ENCODE measurements around the gene ECM1. TPM values are rescaled to one million over a fixed set of nuclear protein-coding genes. Genes with fewer than 3 reads are reported as not detected.

Gene ECM1
- total RNA-seq, 6 donors from 2014 or later = 2.2 to 21.1 (median 14.4) TPM

DNA sequence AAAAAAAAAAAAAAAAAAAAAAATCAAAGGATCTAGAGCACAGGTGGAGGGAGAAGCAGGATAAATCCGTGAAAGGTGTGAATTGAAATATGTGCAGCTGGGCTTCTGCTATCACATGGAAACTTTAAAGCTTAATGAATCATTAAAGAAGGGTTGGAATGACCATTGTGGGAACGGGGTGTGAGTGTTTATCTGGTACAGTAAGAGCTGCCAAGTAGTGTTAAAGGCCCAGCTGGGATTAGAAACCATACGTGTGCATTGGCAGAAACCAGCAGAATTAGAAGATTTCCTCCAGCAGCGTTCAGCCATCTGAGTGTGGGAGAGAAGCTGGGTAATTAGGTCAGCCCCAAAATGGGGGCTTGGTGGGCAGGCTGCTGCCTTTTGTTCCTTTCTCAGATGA is 21.1 kb downstream of the ECM1 start:
- 26 to 32% methylated on average over 4 of the region's 4 CpGs for WGBS, 2 donors
- peaks cover 0 to 9% (median 1%) of the 10 kb centered on the region in 4 donors for H3K4me1 ChIP-seq
- ATAC-seq (ENCODE audit: low FRiP score in 2 of 2) (peak in 1 of 2 donors; percentile 25), DNase-seq (no peak)
- H3K9me3 ChIP-seq = no peaks in the 10 kb centered on the region
- no peak for TF ChIP-seq POLR2AphosphoS5 (IDR thresholded peaks at IDR 0.05)
- TF ChIP-seq, protein P1, sequence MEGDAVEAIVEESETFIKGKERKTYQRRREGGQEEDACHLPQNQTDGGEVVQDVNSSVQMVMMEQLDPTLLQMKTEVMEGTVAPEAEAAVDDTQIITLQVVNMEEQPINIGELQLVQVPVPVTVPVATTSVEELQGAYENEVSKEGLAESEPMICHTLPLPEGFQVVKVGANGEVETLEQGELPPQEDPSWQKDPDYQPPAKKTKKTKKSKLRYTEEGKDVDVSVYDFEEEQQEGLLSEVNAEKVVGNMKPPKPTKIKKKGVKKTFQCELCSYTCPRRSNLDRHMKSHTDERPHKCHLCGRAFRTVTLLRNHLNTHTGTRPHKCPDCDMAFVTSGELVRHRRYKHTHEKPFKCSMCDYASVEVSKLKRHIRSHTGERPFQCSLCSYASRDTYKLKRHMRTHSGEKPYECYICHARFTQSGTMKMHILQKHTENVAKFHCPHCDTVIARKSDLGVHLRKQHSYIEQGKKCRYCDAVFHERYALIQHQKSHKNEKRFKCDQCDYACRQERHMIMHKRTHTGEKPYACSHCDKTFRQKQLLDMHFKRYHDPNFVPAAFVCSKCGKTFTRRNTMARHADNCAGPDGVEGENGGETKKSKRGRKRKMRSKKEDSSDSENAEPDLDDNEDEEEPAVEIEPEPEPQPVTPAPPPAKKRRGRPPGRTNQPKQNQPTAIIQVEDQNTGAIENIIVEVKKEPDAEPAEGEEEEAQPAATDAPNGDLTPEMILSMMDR (IDR thresholded peaks at IDR 0.05) = no peak
- no peak for TF ChIP-seq POLR2A (IDR thresholded peaks at IDR 0.05)
- no peak for TF ChIP-seq EP300 (IDR thresholded peaks at IDR 0.05)
- no peaks in the 10 kb centered on the region for H3K27me3 ChIP-seq
- no peak overlapping the region for H3K4me3 ChIP-seq
- H3K27ac ChIP-seq = no peak overlapping the region
- H3K36me3 ChIP-seq = no peaks in the 10 kb centered on the region

DNA sequence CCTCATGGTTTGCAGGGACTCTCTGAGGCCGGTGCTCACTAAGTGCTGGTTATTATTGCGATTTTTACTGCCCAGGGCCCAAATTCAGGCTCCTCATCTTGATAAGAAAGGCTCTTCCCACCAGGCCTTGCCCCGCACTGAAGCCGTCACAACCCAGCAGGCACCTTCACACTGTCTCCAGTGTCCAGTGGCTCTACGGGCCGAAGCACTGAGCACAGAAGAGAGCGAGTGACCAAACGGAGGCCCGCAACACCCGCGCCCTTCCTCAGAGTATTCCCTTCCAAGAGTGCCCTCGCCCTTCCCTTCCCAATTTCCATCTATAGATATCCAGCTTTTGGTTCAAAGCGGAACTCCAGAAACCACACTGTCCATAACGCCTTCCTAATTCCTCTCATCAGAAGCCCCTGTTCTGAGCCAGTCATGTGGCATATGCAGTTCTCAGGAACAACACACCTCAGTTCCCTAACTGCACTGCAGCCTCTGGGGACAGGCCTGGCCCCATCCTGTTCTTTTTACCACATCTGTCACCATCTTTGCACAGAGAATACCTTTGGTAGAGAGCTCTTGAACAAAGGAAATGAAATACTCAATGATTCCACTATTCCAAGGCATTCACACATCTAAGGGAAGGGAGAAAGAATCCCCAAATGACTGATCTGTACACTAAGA is 22.7 kb downstream of the ECM1 start:
- WGBS, 2 donors = 95 to 96% methylated on average over 14 of the region's 14 CpGs
- H3K9me3 ChIP-seq = no peaks in the 10 kb centered on the region
- H3K27ac ChIP-seq = no peak overlapping the region

DNA sequence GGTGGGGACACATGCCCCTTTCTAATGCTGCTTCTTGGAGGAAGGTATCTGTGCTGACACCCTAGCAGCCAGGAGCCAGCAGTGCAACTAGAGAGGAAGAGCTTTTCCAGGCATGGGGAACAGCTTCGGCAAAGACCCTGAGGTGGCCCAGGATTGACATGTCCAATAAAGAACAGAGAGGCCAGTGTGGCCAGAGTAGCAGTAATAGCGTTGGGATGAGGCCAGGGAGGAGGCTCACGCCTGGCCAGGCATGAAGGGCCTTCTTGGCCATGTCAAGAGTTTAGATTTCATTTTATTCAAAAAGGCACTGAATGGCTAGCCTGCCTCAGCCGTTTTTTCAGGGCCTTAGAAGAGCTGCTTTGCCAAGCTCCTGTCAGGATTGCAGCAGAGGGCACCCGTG is 25.0 kb downstream of the ECM1 start:
- DNase-seq = no peak
- no peak overlapping the region for H3K27ac ChIP-seq

More for the DNA sequence above, 22.7 kb downstream of the ECM1 start:
- DNase-seq (no peak), ATAC-seq (ENCODE audit: low FRiP score in 2 of 2) (no peak)
- Histone ChIP-seq H3K4me3 (no peak overlapping the region), H3K36me3 (no peaks in the 10 kb centered on the region), H3K4me1 (peaks cover 0 to 9% (median 1%) of the 10 kb centered on the region in 4 donors), H3K27me3 (no peaks in the 10 kb centered on the region)
- TF ChIP-seq, protein P1 (IDR thresholded peaks at IDR 0.05) = no peak
- no peak for TF ChIP-seq EP300 (IDR thresholded peaks at IDR 0.05)
- TF ChIP-seq POLR2AphosphoS5 (IDR thresholded peaks at IDR 0.05) = no peak
- no peak for TF ChIP-seq POLR2A (IDR thresholded peaks at IDR 0.05)

DNA sequence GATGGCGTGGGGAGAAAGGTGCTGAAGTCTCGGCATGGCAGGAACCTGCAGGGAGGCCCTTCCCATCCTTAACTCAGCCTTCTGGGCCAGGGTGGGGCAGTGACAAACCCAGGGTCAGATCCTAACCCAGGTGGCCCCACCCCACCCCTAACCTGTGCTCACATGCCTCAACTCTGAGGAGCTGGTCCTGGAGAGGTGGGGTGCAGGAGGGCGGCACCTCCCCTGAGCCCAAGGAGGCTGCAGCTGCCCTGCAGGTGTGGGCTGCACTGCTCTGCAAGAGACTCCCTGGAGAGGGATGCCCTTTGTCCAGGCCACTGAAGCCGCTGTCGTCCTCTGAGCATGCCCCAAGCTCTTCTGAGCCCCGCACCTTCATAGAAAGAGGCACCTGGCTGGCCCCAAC is 26.1 kb downstream of the ECM1 start:
- Histone ChIP-seq H3K27me3 (no peaks in the 10 kb centered on the region), H3K4me1 (peaks cover 0 to 9% (median 3%) of the 10 kb centered on the region in 4 donors), H3K9me3 (no peaks in the 10 kb centered on the region), H3K4me3 (no peak overlapping the region), H3K27ac (no peak overlapping the region), H3K36me3 (no peaks in the 10 kb centered on the region)
- WGBS, 2 donors = 93 to 100% methylated on average over 2 to 6 of the region's 6 CpGs
- DNase-seq = no peak
- TF ChIP-seq EP300 (IDR thresholded peaks at IDR 0.05) (no peak), POLR2A (IDR thresholded peaks at IDR 0.05) (no peak), POLR2AphosphoS5 (IDR thresholded peaks at IDR 0.05) (no peak)
- TF ChIP-seq, protein P1 (IDR thresholded peaks at IDR 0.05) = no peak
- no peak for ATAC-seq (ENCODE audit: low FRiP score in 2 of 2)

More for the DNA sequence above, 25.0 kb downstream of the ECM1 start:
- H3K4me3 ChIP-seq = no peak overlapping the region
- peaks cover 0 to 9% (median 1%) of the 10 kb centered on the region in 4 donors for H3K4me1 ChIP-seq
- H3K36me3 ChIP-seq = no peaks in the 10 kb centered on the region
- no peaks in the 10 kb centered on the region for H3K27me3 ChIP-seq
- TF ChIP-seq, protein P1 (IDR thresholded peaks at IDR 0.05) = peak in 2 of 6 experiments; percentile 1 to 34
- no peak for TF ChIP-seq POLR2AphosphoS5 (IDR thresholded peaks at IDR 0.05)
- TF ChIP-seq EP300 (IDR thresholded peaks at IDR 0.05) = no peak
- TF ChIP-seq POLR2A (IDR thresholded peaks at IDR 0.05) = no peak
- 35 to 55% methylated on average over 4 to 5 of the region's 5 CpGs for WGBS, 2 donors
- no peaks in the 10 kb centered on the region for H3K9me3 ChIP-seq
- ATAC-seq (ENCODE audit: low FRiP score in 2 of 2) = no peak
